Adipocyte (in vitro differentiated cells): Measurements from ENCODE around the gene SHCBP1.

Experiments used
- DNase-seq: peaks from one replicate; pipeline ENCODE4 v3.0.0-alpha.2; 2015; ENCODE audit warnings: low read depth
- H3K27me3 ChIP-seq: replicated peaks from 2 replicates; pipeline ENCODE4 v1.7.0; 2013; ENCODE audit warnings: mild to moderate bottlenecking, low read length, moderate library complexity; ENCODE audit not compliant: control insufficient read depth, insufficient read depth
- H3K36me3 ChIP-seq: 2 replicates; pipeline ENCODE4 v1.7.0; 2013; ENCODE audit warnings: low read length, mild to moderate bottlenecking, moderate library complexity; ENCODE audit not compliant: control insufficient read depth, insufficient read depth, severe bottlenecking
- H3K4me1 ChIP-seq: 2 replicates; pipeline ENCODE4 v1.7.0; 2013; ENCODE audit warnings: mild to moderate bottlenecking, low read length, moderate library complexity; ENCODE audit not compliant: control insufficient read depth, insufficient read depth
- H3K4me3 ChIP-seq: 2 replicates; pipeline ENCODE4 v1.7.0; 2013; ENCODE audit warnings: mild to moderate bottlenecking, low read length, moderate library complexity
- H3K9ac ChIP-seq: 2 replicates; pipeline ENCODE4 v1.7.0; 2013; ENCODE audit warnings: mild to moderate bottlenecking, low read length, moderate library complexity
- H3K9me3 ChIP-seq: 2 replicates; pipeline ENCODE4 v1.7.0; 2013; ENCODE audit warnings: mild to moderate bottlenecking, low read length, moderate library complexity; ENCODE audit not compliant: control insufficient read depth

SHCBP1 gene

GRCh38 chr16:46612121-46612520 lies 9.1 kb downstream of the SHCBP1 start:
- H3K9me3 ChIP-seq = no peaks in the 10 kb centered on the region
- H3K4me3 ChIP-seq = no peak overlapping the region
- H3K36me3 ChIP-seq = no peaks in the 10 kb centered on the region
- no peak overlapping the region for H3K9ac ChIP-seq
- peaks cover 16% of the 10 kb centered on the region for H3K4me1 ChIP-seq
- H3K27me3 ChIP-seq = no peaks in the 10 kb centered on the region
- no peak for DNase-seq

- H3K9me3 ChIP-seq = no peaks in the 10 kb centered on the region
- peaks cover 2% of the 10 kb centered on the region for H3K4me1 ChIP-seq
- H3K36me3 ChIP-seq = no peaks in the 10 kb centered on the region
- no peak overlapping the region for H3K4me3 ChIP-seq
- H3K27me3 ChIP-seq = no peaks in the 10 kb centered on the region
- peak; percentile 85 for DNase-seq
- H3K9ac ChIP-seq = no peak overlapping the region
Measured at GRCh38 chr16:46607529-46607928, 13.7 kb downstream of the SHCBP1 start.

GRCh38 chr16:46606231-46606630 lies 14.9 kb downstream of the SHCBP1 start:
- Histone ChIP-seq H3K9me3 (no peaks in the 10 kb centered on the region), H3K27me3 (no peaks in the 10 kb centered on the region), H3K4me1 (no peaks in the 10 kb centered on the region), H3K4me3 (no peak overlapping the region), H3K9ac (no peak overlapping the region), H3K36me3 (no peaks in the 10 kb centered on the region)
- no peak for DNase-seq

GRCh38 chr16:46591257-46591656 lies 29.9 kb downstream of the SHCBP1 start:
- peaks cover 9% of the 10 kb centered on the region for H3K9me3 ChIP-seq
- no peak overlapping the region for H3K9ac ChIP-seq
- H3K4me3 ChIP-seq = no peak overlapping the region
- H3K36me3 ChIP-seq = no peaks in the 10 kb centered on the region
- H3K27me3 ChIP-seq = no peaks in the 10 kb centered on the region
- no peaks in the 10 kb centered on the region for H3K4me1 ChIP-seq
- DNase-seq = no peak

- Histone ChIP-seq H3K9me3 (peaks cover 13% of the 10 kb centered on the region), H3K27me3 (no peaks in the 10 kb centered on the region), H3K9ac (no peak overlapping the region), H3K36me3 (no peaks in the 10 kb centered on the region), H3K4me3 (no peak overlapping the region), H3K4me1 (no peaks in the 10 kb centered on the region)
- no peak for DNase-seq
Measured at GRCh38 chr16:46586011-46586577, 35.1 kb downstream of the SHCBP1 start.

GRCh38 chr16:46583036-46583435 lies 38.1 kb downstream of the SHCBP1 start:
- Histone ChIP-seq H3K9ac (no peak overlapping the region), H3K27me3 (no peaks in the 10 kb centered on the region), H3K4me1 (no peaks in the 10 kb centered on the region), H3K9me3 (peaks cover 13% of the 10 kb centered on the region), H3K36me3 (no peaks in the 10 kb centered on the region), H3K4me3 (no peak overlapping the region)
- DNase-seq = no peak

GRCh38 chr16:46582313-46582712 lies 38.9 kb downstream of the SHCBP1 start:
- no peak for DNase-seq

GRCh38 chr16:46577988-46578579 lies 43.1 kb downstream of the SHCBP1 start:
- Histone ChIP-seq H3K4me1 (no peaks in the 10 kb centered on the region), H3K36me3 (no peaks in the 10 kb centered on the region), H3K4me3 (no peak overlapping the region), H3K9ac (no peak overlapping the region), H3K27me3 (no peaks in the 10 kb centered on the region), H3K9me3 (no peaks in the 10 kb centered on the region)
- DNase-seq = no peak

More at GRCh38 chr16:46582313-46582712, 38.9 kb downstream of the SHCBP1 start:
- H3K4me3 ChIP-seq = no peak overlapping the region
- H3K36me3 ChIP-seq = no peaks in the 10 kb centered on the region
- H3K9ac ChIP-seq = no peak overlapping the region
- H3K9me3 ChIP-seq = peaks cover 12% of the 10 kb centered on the region
- H3K4me1 ChIP-seq = no peaks in the 10 kb centered on the region
- H3K27me3 ChIP-seq = no peaks in the 10 kb centered on the region

GRCh38 chr16:46573834-46574159 lies 47.4 kb downstream of the SHCBP1 start:
- H3K4me1 ChIP-seq = no peaks in the 10 kb centered on the region
- H3K27me3 ChIP-seq = no peaks in the 10 kb centered on the region
- H3K9me3 ChIP-seq = no peaks in the 10 kb centered on the region
- no peak for DNase-seq
- H3K4me3 ChIP-seq = no peak overlapping the region
- H3K36me3 ChIP-seq = no peaks in the 10 kb centered on the region
- no peak overlapping the region for H3K9ac ChIP-seq

- Histone ChIP-seq H3K9me3 (no peaks in the 10 kb centered on the region), H3K4me1 (no peaks in the 10 kb centered on the region), H3K27me3 (no peaks in the 10 kb centered on the region), H3K9ac (no peak overlapping the region), H3K36me3 (no peaks in the 10 kb centered on the region), H3K4me3 (no peak overlapping the region)
- peak; percentile 50 for DNase-seq
Measured at GRCh38 chr16:46573008-46573833, 48.0 kb downstream of the SHCBP1 start.

GRCh38 chr16:46569231-46569735 lies 51.9 kb downstream of the SHCBP1 start:
- Histone ChIP-seq H3K9ac (no peak overlapping the region), H3K4me1 (no peaks in the 10 kb centered on the region), H3K4me3 (no peak overlapping the region), H3K36me3 (no peaks in the 10 kb centered on the region), H3K9me3 (no peaks in the 10 kb centered on the region), H3K27me3 (no peaks in the 10 kb centered on the region)
- no peak for DNase-seq
